ENCODE results near the gene C9orf153.

The C9orf153 gene

GRCh38 chr9:86252870-86253269 lies 6.6 kb downstream of the C9orf153 start:
- H3K4me3 ChIP-seq (ENCODE audit: low read length), result no peak overlapping the region
- TF ChIP-seq CTCF (conservative IDR thresholded peaks at IDR 0.05; ENCODE audit: low read depth, low read length), result no peak
- DNase-seq (ENCODE audit: low read depth), result no peak

- TF ChIP-seq CTCF (conservative IDR thresholded peaks at IDR 0.05; ENCODE audit: low read depth, low read length), result no peak
- no peak for DNase-seq (ENCODE audit: low read depth)
- no peak overlapping the region for H3K4me3 ChIP-seq (ENCODE audit: low read length)
Measured at GRCh38 chr9:86250123-86250522, 9.3 kb downstream of the C9orf153 start.

GRCh38 chr9:86248746-86249145 lies 10.7 kb downstream of the C9orf153 start:
- no peak for DNase-seq (ENCODE audit: low read depth)
- TF ChIP-seq CTCF (conservative IDR thresholded peaks at IDR 0.05; ENCODE audit: low read depth, low read length), result no peak
- no peak overlapping the region for H3K4me3 ChIP-seq (ENCODE audit: low read length)

- TF ChIP-seq CTCF (conservative IDR thresholded peaks at IDR 0.05; ENCODE audit: low read depth, low read length), result no peak
- no peak for DNase-seq (ENCODE audit: low read depth)
- no peak overlapping the region for H3K4me3 ChIP-seq (ENCODE audit: low read length)
Measured at GRCh38 chr9:86246752-86247161, 12.7 kb downstream of the C9orf153 start.

- no peak for TF ChIP-seq CTCF (conservative IDR thresholded peaks at IDR 0.05; ENCODE audit: low read depth, low read length)
- no peak overlapping the region for H3K4me3 ChIP-seq (ENCODE audit: low read length)
- no peak for DNase-seq (ENCODE audit: low read depth)
Measured at GRCh38 chr9:86242071-86242470, 17.4 kb downstream of the C9orf153 start.

- H3K4me3 ChIP-seq (ENCODE audit: low read length), result no peak overlapping the region
- no peak for DNase-seq (ENCODE audit: low read depth)
- no peak for TF ChIP-seq CTCF (conservative IDR thresholded peaks at IDR 0.05; ENCODE audit: low read depth, low read length)
Measured at GRCh38 chr9:86241216-86241615, 18.2 kb downstream of the C9orf153 start.

- no peak overlapping the region for H3K4me3 ChIP-seq (ENCODE audit: low read length)
- DNase-seq (ENCODE audit: low read depth), result no peak
- TF ChIP-seq CTCF (conservative IDR thresholded peaks at IDR 0.05; ENCODE audit: low read depth, low read length), result no peak
Measured at GRCh38 chr9:86238861-86239770, 20.3 kb downstream of the C9orf153 start.
